GM21528 (cell line): ENCODE measurements around the gene STAC.

Experiments used
- ATAC-seq: cut with Tn5 transposase; IDR thresholded peaks from one replicate; pipeline ENCODE4 v1.9.1; 2021; ENCODE audit warnings: mild to moderate bottlenecking, moderate library complexity; ENCODE audit not compliant: unreplicated experiment, low FRiP score

The STAC gene

DNA sequence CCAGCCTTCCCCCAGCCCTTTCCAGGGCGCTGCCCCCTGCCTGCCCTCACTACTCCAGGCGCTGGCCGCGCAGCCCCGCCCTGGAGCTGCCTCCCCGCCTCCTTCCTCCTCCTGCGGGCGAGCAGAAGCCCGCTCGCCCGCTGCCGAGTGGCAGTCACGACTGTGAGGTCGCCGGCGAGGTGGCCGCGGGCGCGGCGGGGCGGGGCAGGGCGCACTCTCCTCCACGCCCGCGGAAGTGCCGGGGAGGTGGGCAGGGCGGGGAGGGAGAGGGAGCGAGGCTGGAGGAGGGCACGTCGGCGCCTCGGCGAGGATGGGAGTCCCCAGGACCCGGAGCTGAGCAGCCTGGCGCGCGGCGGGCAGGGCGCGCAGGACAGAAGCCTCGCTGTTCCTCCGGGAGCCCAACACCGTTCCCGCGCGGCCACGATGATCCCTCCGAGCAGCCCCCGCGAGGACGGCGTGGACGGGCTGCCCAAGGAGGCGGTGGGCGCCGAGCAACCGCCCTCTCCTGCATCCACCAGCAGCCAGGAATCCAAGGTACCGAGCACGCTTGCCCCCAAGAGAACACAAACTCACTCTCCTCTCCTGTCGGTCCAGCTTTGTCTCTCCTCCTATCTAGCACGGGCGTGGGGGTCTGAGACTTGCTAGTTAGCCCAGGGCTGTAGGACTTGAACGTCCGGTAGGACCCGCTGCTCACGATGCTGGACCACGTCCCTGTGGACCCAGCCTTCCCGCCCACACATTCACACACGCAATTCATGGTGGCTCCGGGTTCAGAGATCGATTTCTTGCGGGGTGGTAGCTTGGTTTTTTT lies at the start of gene STAC:
Gene STAC (plus strand): TSS at position 284 of the 811 bp plus-strand sequence. CDS start 140 bp downstream, at position 424.
- no peak for ATAC-seq

DNA sequence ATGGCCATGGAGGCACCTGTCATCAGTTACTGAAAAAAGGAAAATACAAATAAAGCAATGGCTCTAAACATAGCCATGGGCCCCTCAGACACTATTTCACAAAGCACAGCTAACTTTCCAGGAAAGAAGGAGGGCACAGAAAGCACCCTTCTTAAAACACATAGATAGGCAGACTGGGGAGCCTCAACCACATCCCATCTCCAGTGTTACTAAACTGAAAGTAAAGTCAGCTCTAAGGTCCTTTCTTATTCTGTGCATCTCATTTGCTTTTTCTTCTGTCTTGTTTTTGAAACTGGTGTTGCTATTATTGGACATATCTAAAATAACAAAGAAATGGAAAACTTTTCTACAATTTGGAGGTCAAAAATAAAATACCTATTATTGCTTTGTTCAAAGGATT lies 48.2 kb upstream of the STAC start:
- ATAC-seq, result no peak

- ATAC-seq, result no peak
These were observed 18.1 kb upstream of the STAC start for GRCh38 chr3:36362216-36362615.

DNA sequence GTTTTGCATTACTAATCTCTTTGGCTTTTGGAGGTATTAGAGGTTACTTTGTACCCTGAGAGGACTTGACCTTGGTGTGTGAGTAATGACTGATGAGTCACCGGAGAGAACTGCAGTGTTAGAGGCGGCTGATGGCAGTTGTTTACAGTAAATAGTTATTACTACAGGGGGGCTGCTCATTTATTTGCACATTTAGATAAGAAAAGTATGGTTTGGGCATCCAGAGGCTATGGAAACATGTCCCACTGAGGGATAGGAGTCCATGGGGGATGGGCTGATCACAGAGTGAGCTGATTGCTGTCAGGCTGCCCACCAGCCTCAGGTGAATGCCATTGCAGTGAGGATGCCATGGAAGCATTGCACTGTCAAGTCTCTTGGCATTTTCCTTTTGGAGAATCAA lies 17.3 kb upstream of the STAC start:
- ATAC-seq, result no peak

DNA sequence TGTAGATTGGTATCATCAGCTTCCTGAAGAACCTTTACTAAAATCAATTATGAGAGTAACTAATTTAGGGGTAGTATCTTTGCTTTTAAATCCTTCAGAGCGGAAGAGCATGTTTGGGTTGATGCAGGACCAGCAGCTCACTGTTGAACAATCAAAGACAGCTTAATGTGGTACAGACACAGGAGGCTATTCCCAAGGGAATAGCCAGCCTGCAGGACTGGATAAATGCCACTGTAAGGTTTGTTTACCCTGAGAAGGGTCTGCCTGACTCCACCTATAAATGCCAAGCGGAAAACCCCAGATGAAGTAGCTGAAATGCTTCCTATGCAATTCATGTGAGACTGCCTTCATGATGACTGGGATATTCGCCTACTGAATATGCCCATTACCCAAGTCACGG lies 16.0 kb upstream of the STAC start:
- no peak for ATAC-seq

GRCh38 chr3:36365829-36366228 lies 14.5 kb upstream of the STAC start:
- no peak for ATAC-seq

DNA sequence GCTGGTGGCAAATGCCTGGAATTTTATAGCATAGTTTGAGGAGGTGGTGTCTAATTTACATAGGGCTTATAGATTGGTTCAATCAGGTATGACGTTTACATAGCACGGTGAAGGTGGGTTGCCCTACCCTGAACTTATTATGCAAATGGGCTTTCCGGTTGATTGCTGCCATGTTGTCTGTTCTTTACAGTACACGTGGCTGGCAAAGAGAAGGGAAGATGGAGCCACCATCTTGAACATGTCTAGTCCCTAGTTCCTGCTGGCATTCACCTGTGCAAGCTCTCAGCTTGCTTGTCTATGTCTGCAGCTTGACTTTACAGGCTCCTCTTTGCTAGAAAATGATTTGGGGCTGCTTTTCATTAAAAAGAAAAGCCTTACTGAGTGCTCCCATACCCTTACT lies 14.0 kb upstream of the STAC start:
- ATAC-seq, result no peak

DNA sequence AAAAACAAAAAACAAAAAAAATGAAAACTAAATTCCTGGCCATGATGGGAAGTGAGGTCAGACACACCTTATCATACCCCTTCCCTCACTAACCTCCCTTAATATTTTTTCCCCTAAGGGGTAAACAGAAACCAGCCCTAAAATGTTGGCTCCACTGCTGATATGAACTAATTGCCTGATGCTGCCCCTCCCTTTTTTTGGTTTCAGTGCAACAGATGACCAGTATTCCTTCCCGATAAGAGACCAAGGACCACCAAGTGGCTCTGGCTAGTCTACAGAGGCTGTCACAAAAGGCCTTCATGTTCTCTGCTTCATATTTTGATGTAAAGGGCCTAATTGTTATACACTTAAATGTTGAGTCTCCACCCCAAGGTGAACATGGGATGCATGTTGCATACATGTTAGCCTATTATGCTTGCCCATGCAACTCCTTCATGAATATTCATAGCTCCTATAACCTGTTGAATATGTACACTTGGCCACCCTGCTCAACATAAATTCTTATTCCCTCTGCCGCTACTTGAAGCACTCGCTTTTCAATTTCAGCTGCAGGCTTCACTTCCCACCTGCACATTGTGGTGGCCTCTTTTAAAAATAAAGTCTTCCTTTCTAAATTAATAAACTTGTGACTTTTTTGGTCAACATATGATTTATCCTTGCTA lies 12.3 kb upstream of the STAC start:
- no peak for ATAC-seq

DNA sequence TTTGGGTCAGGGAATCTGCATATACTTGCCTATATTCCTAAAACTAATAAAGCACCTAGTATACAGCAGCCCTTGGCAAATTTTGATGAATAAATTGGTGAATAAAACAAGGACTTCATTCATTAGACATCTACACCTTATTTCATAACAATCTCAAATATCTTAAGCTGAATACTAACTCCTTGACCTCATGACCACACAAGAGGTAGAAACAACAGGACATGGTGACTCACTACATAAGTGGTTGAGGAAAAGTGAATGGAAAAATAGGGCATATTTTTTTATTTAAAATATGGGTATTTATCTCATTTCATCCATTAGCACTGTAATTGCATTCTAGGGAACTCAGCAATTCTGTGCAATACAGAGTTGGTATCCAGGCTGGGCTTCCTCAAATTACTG lies 7.8 kb upstream of the STAC start:
- no peak for ATAC-seq

DNA sequence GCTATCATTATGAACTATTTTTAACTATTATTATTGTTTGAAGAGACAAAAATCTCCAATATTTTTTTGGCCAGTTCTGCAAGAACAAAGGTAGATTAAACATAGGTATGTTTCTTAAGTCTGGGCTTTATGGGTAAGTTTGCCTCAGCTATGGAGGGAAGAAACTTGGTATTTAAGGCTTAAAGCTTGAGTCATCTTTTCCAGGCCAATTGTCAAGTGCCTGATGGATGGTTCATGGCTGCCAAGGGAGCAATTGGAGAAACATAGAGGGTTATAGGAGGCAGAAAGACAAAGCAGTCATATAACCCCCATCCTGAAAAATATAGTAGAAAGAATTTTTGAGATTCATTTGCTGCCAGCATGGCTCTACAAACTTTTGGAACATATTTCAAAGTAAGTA lies 7.2 kb upstream of the STAC start:
- no peak for ATAC-seq

DNA sequence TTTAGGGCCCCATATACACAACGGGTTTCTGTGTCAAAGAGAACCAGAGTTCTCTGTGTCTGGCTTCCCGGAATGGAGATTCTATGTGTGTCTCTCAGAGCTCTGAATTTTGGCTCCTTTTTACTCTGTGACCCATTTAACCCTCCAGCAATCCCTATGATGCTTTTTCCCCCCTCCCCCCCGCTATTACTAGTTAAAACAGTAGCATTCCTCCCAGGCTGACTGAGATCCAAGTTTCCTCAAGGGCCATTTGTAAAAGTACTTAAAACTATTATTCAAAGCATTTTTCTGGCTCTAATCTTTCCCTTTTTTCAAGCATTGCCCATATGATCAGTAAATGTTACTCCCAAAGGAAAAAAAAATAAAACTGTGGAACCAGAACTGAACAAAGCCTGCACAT lies 6.6 kb upstream of the STAC start:
- ATAC-seq, result no peak

DNA sequence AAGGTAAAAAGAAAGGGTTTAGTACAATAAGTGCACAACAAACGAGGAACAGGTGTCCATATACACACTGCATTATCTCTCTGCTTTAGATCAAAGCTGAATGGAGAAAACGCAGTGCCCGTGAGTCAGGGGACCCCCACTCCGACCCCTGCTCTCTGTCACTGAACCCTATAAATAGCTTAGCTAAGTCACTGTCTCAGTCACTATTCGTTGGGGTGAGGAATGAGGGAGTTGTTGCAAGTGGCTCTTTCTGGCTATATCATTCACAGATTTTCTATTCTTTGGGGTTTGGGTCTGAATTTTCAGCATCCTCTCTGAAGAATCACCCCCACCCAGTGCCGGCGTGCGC lies 458 bp upstream of the STAC start:
- no peak for ATAC-seq

GRCh38 chr3:36381311-36381956 lies 1.1 kb downstream of the STAC start:
- ATAC-seq, result no peak

GRCh38 chr3:36393563-36393962 lies 13.3 kb downstream of the STAC start:
- no peak for ATAC-seq

DNA sequence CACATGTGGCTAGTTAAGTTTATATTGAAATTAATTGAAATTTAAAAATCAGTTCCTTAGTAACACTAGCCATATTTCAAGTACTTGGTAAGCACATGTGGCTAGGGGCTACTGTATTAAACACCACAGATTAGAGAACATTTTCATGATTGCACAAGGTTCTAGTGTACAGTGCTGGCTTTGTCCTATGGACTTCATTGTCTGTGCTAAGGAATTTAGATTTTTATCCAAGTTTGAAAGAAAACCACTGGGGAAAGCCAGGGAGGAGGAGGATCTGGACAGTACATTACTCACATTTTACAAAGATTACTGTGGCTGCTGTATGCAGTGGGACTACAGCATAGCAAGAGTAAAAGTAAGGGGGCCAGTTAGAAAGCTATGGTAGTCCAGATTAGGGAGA lies 13.9 kb downstream of the STAC start:
- no peak for ATAC-seq

- no peak for ATAC-seq
These were observed 17.5 kb downstream of the STAC start for GRCh38 chr3:36397841-36398240.

- no peak for ATAC-seq
These were observed 19.6 kb downstream of the STAC start for GRCh38 chr3:36399933-36400332.

DNA sequence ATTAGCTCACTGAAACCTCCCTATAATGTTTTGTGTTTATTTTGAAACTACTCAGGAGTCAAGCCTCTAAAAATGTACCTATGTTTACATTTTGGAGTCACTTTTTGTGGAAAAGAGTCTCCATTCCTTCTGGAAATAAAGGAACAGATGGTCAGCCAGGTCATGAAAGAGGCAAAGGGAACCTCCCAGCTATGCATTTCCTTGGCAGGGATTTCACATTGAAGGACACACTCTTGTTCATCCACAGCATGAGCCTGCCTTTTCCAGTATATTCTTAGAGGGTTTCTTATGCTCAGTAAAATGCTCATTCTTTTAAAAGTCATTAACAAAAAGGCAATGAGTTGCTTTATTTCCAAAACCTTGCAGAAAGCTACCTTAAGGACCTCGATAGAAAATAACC lies 20.8 kb downstream of the STAC start:
- no peak for ATAC-seq

DNA sequence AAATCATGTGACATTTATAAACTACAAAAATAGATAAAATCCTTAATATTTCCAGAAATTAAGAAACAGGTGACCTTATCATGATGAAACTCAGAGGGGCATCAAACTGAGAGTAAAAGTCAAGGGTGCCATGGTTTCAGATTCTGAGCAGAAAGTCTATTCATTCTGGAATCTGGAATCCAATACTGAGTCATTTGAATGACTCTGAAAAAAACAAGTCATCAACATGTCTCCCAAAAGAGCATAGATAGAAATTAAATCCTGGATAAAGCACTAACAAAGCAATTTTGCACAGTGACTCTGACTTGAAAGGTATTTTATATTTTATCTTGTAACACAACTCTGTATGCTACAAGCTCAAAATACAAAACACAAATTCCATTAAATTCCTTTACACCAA lies 23.4 kb downstream of the STAC start:
- ATAC-seq, result no peak

DNA sequence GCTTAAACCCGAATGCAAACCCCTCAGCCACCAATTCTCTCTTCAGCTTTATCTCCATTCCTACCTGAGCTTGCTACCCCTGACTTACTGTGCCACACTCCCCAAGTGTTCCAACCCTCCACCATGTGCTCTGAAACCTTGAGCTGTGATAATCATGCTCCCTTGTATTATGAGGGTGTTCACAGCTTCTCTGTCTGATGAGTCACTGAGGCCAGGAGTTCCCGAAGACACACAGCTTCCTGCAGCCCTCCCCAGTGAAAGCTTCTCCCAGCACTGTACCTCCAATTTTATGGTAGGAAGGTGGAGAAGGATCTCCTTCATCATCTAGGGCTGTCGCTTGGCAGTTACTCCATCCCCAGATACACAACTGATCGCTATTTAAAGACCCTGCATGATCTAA lies 24.9 kb downstream of the STAC start:
- ATAC-seq, result no peak

DNA sequence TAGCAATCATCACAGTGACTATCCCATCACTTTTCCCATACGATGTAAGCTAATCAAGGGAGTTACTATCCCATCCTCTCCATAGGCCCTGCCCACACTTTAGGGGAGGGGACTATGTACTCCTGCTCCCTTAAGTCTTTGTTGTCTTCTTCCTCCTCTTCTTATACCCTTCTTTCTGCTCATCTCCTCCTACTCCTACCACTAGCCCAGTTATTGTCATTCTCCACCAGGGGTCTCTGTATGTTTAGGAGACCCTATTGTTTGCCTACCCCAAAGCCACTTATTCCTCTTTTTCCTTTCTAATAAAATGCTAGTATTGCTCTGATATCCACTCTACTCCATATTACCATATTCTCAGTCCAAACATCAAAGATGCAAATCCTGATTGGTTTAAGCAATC lies 27.8 kb downstream of the STAC start:
- ATAC-seq, result no peak

DNA sequence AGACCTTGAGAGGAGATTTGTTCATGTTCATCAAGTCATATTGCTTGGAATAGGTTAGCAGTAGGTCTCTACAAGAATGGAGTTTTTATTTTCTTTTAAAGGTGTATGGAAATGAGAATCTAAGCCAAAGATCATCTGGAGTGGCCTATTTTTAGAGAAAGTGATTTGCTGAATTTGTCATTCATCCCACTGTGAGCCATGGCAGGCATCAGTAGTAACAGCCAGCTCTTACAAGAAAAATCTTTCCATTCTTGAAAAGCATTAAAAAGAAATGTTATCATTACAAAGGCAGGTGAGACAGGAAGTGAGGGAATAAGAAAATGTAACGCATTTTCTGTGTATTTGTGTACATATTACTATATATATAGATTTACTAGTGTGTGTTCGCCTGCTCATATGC lies 29.6 kb downstream of the STAC start:
- ATAC-seq, result no peak
